Measurements from ENCODE around the gene UBE2F. TPM values are rescaled to one million over a fixed set of nuclear protein-coding genes. Genes with fewer than 3 reads are reported as not detected.

The UBE2F gene
- total RNA-seq, 1 experiment from 2014 or later, result 62.1 TPM

- Histone ChIP-seq H3K14ac (ENCODE audit: insufficient read depth, low read length) (no peak overlapping the region), H3K27me3 (ENCODE audit: insufficient read depth, low read length) (no peaks in the 10 kb centered on the region), H3K79me1 (ENCODE audit: insufficient read depth, low read depth, low read length, poor library complexity, severe bottlenecking) (peaks cover 3% of the 10 kb centered on the region), H2AK5ac (ENCODE audit: insufficient read length, low read length) (no peak overlapping the region), H3K27ac (ENCODE audit: insufficient read length, low read depth, low read length) (no peak overlapping the region), H2BK5ac (ENCODE audit: insufficient read length, low read length) (no peak overlapping the region), H2BK15ac (ENCODE audit: low read depth, low read length) (no peak overlapping the region), H2AFZ (ENCODE audit: low read length) (no peak overlapping the region), H3K4me1 (ENCODE audit: insufficient read depth, low read length) (peaks cover 3% of the 10 kb centered on the region; the same call in 1 of the 2 replicates), H3K9ac (ENCODE audit: extremely low read depth, insufficient read length, low read length) (no peak overlapping the region), H3T11ph (ENCODE audit: low read length) (no peak overlapping the region), H3K23ac (ENCODE audit: insufficient read length, low read depth, low read length) (no peak overlapping the region), H3K23me2 (ENCODE audit: insufficient read length, low read depth, low read length, poor library complexity, severe bottlenecking) (no peaks in the 10 kb centered on the region), H3K18ac (ENCODE audit: insufficient read length, low read depth, low read length) (no peak overlapping the region), H4K5ac (ENCODE audit: insufficient read length, low read depth, low read length) (no peak overlapping the region), H4K91ac (ENCODE audit: insufficient read length, low read depth, low read length) (no peak overlapping the region), H3K56ac (ENCODE audit: insufficient read length, low read depth, low read length) (no peak overlapping the region), H2BK120ac (ENCODE audit: low read depth, low read length, poor library complexity, severe bottlenecking) (no peak overlapping the region), H3K4me2 (ENCODE audit: insufficient read depth, insufficient read length, low read length) (no peak overlapping the region), H2BK20ac (ENCODE audit: low read depth, low read length, poor library complexity, severe bottlenecking) (no peak overlapping the region), H4K20me1 (ENCODE audit: control insufficient read depth, insufficient read depth, insufficient read length) (peaks cover 3% of the 10 kb centered on the region), H3K4ac (ENCODE audit: low read depth, low read length) (no peak overlapping the region), H3K9me3 (ENCODE audit: control insufficient read depth, low read depth, low read length) (no peaks in the 10 kb centered on the region), H3K79me2 (ENCODE audit: insufficient read depth, low read length) (peaks cover 6% of the 10 kb centered on the region; the same call in 1 of the 2 replicates), H2BK12ac (ENCODE audit: insufficient read length, low read depth, low read length) (no peak overlapping the region), H4K8ac (replicated peaks; ENCODE audit: insufficient read length, low read depth, low read length) (no peak overlapping the region)
- Mint-ChIP-seq H3K4me3 (no peak overlapping the region), H3K27me3 (ENCODE audit: low read depth) (no peaks in the 10 kb centered on the region; the same call in 1 of the 2 replicates), H3K4me1 (peaks cover 20 to 31% of the 10 kb centered on the region in 2 experiments), H3K27ac (peak overlapping the region; percentile 44 to 86 (median 51); a peak in 3 of 7 replicates), H3K9me3 (no peaks in the 10 kb centered on the region), H3K36me3 (ENCODE audit: insufficient read depth in 1 of 3, low read depth in 3 of 3) (peaks cover 8 to 14% (median 10%) of the 10 kb centered on the region in 3 experiments; a peak in 6 of 7 replicates)
- TF ChIP-seq CTCF (conservative IDR thresholded peaks at IDR 0.05), result no peak
- no CpG with 5 or more reads among the region's 6 CpGs for WGBS (ENCODE audit: extremely low coverage, insufficient read length, low lambda C conversion rate)
- no peak for DNase-seq
These were observed 12.5 kb downstream of the UBE2F start for GRCh38 chr2:237979331-237979730.

Measured in H9 (cell line).